22Rv1 (cell line): ENCODE data around the gene PILRB.

ENCODE experiments used
- ZFX ChIP-seq: fragments of 450-650 bp; IDR thresholded peaks from 2 replicates; pipeline ENCODE4 v1.6.1; 2017; ENCODE audit warnings: antibody characterized with exemption, borderline replicate concordance
- TF ChIP-seq, protein P1 (sequence below): fragments of 450-650 bp; IDR thresholded peaks from 2 replicates; pipeline ENCODE4 v1.5.1; 2017; ENCODE audit warnings: mild to moderate bottlenecking

GRCh38 chr7:100373261-100373831, 15.4 kb downstream of the PILRB start, which contains the start of gene PILRA:
- TF ChIP-seq, protein P1, sequence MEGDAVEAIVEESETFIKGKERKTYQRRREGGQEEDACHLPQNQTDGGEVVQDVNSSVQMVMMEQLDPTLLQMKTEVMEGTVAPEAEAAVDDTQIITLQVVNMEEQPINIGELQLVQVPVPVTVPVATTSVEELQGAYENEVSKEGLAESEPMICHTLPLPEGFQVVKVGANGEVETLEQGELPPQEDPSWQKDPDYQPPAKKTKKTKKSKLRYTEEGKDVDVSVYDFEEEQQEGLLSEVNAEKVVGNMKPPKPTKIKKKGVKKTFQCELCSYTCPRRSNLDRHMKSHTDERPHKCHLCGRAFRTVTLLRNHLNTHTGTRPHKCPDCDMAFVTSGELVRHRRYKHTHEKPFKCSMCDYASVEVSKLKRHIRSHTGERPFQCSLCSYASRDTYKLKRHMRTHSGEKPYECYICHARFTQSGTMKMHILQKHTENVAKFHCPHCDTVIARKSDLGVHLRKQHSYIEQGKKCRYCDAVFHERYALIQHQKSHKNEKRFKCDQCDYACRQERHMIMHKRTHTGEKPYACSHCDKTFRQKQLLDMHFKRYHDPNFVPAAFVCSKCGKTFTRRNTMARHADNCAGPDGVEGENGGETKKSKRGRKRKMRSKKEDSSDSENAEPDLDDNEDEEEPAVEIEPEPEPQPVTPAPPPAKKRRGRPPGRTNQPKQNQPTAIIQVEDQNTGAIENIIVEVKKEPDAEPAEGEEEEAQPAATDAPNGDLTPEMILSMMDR: no peak
- TF ChIP-seq ZFX: no peak
